Mucosa of stomach (tissue), 1 donor: ENCODE results near the gene HKDC1.
"Not testable (repeated sequence)": the region's sequence is repeated elsewhere in the genome, so short reads cannot be mapped to it uniquely, and the experiment has no call there.

Experiments
- H3K27me3 ChIP-seq: one replicate; pipeline ENCODE4 v1.7.0; 2013; ENCODE audit warnings: mild to moderate bottlenecking, low read length; ENCODE audit not compliant: control insufficient read depth, insufficient read depth
- H3K36me3 ChIP-seq: one replicate; pipeline ENCODE4 v1.7.0; 2013; ENCODE audit warnings: low read length; ENCODE audit not compliant: control insufficient read depth, insufficient read depth
- H3K4me1 ChIP-seq: one replicate; pipeline ENCODE4 v1.7.0; 2013; ENCODE audit warnings: mild to moderate bottlenecking, low read length; ENCODE audit not compliant: control insufficient read depth, insufficient read depth
- H3K4me3 ChIP-seq: one replicate; pipeline ENCODE4 v1.7.0; 2013; ENCODE audit warnings: low read length
- H3K9ac ChIP-seq: one replicate; pipeline ENCODE4 v1.7.0; 2013; ENCODE audit warnings: mild to moderate bottlenecking, low read length, moderate library complexity
- H3K9me3 ChIP-seq: one replicate; pipeline ENCODE4 v1.7.0; 2013; ENCODE audit warnings: mild to moderate bottlenecking, low read length, moderate library complexity; ENCODE audit not compliant: control insufficient read depth
- donor health status: Pancreatic carcinoma.

The HKDC1 gene

DNA sequence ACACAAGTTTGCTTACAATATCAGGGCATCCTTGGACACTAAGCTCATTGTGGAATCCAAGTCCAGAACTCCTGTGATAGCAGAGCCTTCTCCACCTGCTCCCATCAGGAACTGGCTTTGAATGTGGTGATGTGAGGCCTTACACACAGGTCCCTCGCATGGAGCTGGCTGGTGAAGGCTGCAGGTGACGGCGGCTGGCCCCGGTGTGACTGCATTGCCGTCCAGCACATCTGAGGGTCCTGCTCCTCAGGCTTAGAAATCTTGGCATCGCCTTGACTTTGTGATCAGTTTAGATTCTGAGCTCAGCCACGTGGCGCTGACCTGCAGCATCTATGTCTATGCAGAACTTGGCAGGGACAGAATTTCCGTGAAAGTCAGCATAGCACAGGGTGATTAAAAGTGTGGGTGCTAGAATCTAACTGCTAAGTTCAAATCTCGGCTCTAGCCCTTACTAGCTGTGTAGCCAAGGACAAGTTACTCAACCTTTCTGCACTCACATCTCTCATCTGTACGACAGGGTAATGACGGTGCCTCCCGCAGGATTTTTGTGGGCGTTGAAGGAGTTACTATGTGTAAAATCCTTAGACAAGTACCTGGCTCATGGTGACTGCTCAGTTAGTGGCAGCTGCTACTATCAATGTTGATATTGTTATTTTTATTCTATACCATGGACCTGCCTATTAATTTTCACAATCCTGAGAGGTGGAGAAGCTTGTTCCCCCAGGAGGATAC lies 26.6 kb downstream of the HKDC1 start:
- H3K9ac ChIP-seq = no peak overlapping the region
- no peaks in the 10 kb centered on the region for H3K9me3 ChIP-seq
- H3K27me3 ChIP-seq = no peaks in the 10 kb centered on the region
- H3K4me1 ChIP-seq = no peaks in the 10 kb centered on the region
- no peaks in the 10 kb centered on the region for H3K36me3 ChIP-seq
- H3K4me3 ChIP-seq = no peak overlapping the region

- H3K27me3 ChIP-seq = no peaks in the 10 kb centered on the region
- H3K9ac ChIP-seq = no peak overlapping the region
- no peaks in the 10 kb centered on the region for H3K36me3 ChIP-seq
- H3K4me3 ChIP-seq = no peak overlapping the region
- H3K9me3 ChIP-seq = no peaks in the 10 kb centered on the region
- no peaks in the 10 kb centered on the region for H3K4me1 ChIP-seq
Measured at GRCh38 chr10:69247313-69247710, 27.2 kb downstream of the HKDC1 start.

DNA sequence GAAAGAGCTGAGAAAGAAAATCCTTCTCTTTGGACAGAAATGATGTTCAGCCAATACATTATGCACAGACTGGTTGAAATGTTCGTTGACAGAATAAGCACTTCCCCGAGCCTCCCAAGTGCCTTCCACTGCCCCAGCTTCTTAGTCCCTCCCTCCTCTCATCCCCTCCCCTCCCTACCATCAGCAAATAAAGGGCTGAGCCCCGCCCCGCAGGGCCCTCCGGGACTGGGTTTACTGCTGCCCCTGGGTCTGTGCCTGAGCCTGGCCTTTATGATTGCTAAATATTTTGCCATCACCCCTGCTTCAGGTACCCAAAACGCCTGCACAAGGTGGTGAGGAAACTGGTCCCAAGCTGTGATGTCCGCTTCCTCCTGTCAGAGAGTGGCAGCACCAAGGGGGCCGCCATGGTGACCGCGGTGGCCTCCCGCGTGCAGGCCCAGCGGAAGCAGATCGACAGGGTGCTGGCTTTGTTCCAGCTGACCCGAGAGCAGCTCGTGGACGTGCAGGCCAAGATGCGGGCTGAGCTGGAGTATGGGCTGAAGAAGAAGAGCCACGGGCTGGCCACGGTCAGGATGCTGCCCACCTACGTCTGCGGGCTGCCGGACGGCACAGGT lies 28.1 kb downstream of the HKDC1 start:
- Histone ChIP-seq H3K9me3 (no peaks in the 10 kb centered on the region), H3K9ac (no peak overlapping the region), H3K36me3 (no peaks in the 10 kb centered on the region), H3K4me3 (no peak overlapping the region), H3K27me3 (no peaks in the 10 kb centered on the region), H3K4me1 (no peaks in the 10 kb centered on the region)

DNA sequence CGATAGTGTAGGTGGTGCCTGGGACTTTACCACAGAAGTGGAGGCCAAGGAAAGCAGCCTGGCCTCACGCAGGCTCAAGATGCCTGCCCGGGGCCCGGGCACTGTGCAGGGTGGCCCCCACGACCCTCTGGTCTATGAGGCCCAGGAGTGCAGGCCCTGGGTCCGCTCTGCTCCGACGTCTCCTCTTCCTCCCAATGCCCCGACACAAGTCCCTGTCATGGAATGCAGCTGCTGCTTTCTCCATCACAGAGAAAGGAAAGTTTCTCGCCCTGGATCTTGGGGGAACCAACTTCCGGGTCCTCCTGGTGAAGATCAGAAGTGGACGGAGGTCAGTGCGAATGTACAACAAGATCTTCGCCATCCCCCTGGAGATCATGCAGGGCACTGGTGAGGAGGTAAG lies 29.9 kb downstream of the HKDC1 start:
- Histone ChIP-seq H3K36me3 (no peaks in the 10 kb centered on the region), H3K27me3 (no peaks in the 10 kb centered on the region), H3K4me1 (no peaks in the 10 kb centered on the region), H3K4me3 (no peak overlapping the region), H3K9ac (no peak overlapping the region), H3K9me3 (no peaks in the 10 kb centered on the region)

GRCh38 chr10:69251417-69251816 lies 31.3 kb downstream of the HKDC1 start:
- not testable (repeated sequence) for H3K4me3 ChIP-seq, H3K4me1 ChIP-seq, H3K9me3 ChIP-seq, H3K36me3 ChIP-seq, H3K9ac ChIP-seq, H3K27me3 ChIP-seq

DNA sequence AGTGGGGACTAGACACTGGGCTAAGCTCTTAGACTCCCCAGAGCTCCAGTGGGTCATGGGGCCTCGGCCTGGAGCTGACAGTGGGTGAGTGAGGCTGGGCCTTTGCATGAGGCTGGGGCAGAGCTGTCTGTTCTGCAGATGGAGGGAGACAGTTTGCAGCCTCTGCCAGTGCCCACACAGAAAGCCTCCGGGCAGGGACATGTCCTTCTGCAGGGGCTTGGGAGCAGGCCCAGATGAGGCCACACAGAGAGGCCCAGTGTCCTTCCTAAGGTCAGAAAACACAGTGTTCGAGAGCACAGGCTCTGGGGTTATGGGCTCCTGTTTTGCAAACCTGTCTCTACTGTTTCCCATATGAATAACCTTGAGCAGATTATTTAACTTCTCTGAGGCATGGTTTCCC lies 33.0 kb downstream of the HKDC1 start:
- no peak overlapping the region for H3K4me3 ChIP-seq
- H3K9me3 ChIP-seq = no peaks in the 10 kb centered on the region
- H3K9ac ChIP-seq = no peak overlapping the region
- no peaks in the 10 kb centered on the region for H3K27me3 ChIP-seq
- H3K36me3 ChIP-seq = no peaks in the 10 kb centered on the region
- H3K4me1 ChIP-seq = no peaks in the 10 kb centered on the region

- no peaks in the 10 kb centered on the region for H3K27me3 ChIP-seq
- H3K9me3 ChIP-seq = no peaks in the 10 kb centered on the region
- H3K4me1 ChIP-seq = no peaks in the 10 kb centered on the region
- H3K9ac ChIP-seq = no peak overlapping the region
- no peak overlapping the region for H3K4me3 ChIP-seq
- H3K36me3 ChIP-seq = no peaks in the 10 kb centered on the region
Measured at GRCh38 chr10:69254877-69255276, 34.7 kb downstream of the HKDC1 start.

DNA sequence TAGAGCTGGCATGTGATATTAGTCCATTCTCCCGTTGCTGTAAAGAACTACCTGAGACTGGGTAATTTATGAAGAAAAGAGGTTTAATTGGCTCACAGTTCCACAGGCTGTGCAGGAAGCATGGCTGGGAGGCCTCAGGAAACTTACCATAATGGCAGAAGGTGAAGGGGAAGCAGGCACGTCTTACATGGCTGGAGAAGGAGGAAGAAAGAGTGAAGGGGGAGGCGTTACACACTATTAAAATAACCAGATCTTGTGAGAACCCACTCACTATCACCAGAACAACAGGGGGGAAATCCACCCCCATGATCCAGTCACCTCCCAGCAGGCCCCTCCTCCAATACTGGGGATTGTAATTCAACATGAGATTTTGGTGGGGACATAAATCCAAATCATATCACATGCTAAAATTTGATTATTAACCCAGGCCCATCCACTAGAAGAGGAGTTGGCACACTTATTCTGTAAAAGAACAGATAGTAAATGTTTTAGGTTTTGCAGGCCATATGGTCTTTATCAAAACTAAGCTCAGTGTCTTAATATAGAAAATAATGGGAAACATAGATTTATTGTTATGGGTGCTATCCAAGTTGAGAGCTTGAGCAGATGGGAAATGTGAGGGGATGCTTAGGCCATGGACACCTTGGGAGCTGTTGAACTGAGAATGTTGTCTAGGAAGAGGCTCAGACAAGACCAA lies 39.6 kb downstream of the HKDC1 start:
- Histone ChIP-seq H3K27me3 (no peaks in the 10 kb centered on the region), H3K36me3 (no peaks in the 10 kb centered on the region), H3K4me3 (no peak overlapping the region), H3K4me1 (no peaks in the 10 kb centered on the region), H3K9me3 (no peaks in the 10 kb centered on the region), H3K9ac (no peak overlapping the region)

DNA sequence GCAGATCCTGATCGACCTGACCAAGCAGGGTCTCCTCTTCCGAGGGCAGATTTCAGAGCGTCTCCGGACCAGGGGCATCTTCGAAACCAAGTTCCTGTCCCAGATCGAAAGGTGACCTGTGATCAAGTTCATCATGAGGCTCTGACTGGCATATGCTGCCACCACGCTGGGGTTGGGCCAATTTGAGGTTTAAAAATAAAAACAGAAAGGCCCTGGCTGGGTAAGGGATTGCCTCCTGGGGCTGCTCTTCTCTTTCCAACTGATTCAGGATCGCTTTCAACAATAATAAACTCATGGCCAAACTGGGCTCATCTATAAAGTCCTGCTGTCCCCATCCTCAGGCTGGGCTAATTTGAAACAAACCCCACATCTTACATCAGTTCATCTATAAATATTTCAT lies 41.1 kb downstream of the HKDC1 start:
- Histone ChIP-seq H3K36me3 (no peaks in the 10 kb centered on the region), H3K27me3 (no peaks in the 10 kb centered on the region), H3K4me3 (no peak overlapping the region), H3K4me1 (no peaks in the 10 kb centered on the region), H3K9ac (no peak overlapping the region), H3K9me3 (no peaks in the 10 kb centered on the region)

DNA sequence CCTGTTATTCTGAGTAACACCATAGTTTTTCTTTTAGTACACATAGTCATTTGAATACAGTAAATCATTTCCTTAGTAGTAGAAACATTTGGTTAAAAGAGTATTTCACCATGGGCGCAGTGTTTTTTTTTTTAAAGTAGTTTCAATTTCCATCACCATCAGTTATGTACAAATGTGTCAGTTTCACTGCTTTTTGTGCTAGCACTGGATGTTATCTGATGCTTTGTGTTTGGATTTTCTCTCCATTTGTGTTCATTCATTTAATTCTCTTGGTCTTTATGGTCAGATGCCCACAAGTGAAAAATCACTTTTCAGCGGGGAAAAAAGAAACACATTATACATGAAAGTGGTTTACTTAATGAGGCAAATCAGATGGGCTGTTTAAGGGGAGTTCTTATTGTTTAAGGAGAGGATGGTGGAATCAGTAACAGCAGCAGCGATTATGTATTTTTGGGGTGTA lies 42.2 kb downstream of the HKDC1 start:
- Histone ChIP-seq H3K27me3 (no peaks in the 10 kb centered on the region), H3K9ac (no peak overlapping the region), H3K36me3 (no peaks in the 10 kb centered on the region), H3K9me3 (no peaks in the 10 kb centered on the region), H3K4me1 (no peaks in the 10 kb centered on the region), H3K4me3 (no peak overlapping the region)

DNA sequence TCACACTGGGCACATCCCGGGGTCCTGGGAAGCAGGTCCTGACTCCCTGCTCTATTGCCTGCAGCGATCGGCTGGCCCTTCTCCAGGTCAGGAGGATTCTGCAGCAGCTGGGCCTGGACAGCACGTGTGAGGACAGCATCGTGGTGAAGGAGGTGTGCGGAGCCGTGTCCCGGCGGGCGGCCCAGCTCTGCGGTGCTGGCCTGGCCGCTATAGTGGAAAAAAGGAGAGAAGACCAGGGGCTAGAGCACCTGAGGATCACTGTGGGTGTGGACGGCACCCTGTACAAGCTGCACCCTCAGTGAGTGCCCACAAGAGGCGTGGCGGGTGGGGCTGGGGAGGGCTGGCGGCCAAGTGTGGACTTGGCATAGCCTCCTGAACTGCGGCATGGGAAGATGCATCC lies 45.4 kb downstream of the HKDC1 start:
- Histone ChIP-seq H3K36me3 (no peaks in the 10 kb centered on the region), H3K9me3 (no peaks in the 10 kb centered on the region), H3K4me3 (no peak overlapping the region), H3K27me3 (no peaks in the 10 kb centered on the region), H3K4me1 (no peaks in the 10 kb centered on the region), H3K9ac (no peak overlapping the region)

GRCh38 chr10:69268761-69269416 lies 48.8 kb downstream of the HKDC1 start:
- Histone ChIP-seq H3K27me3 (no peaks in the 10 kb centered on the region), H3K4me1 (no peaks in the 10 kb centered on the region), H3K4me3 (no peak overlapping the region), H3K36me3 (no peaks in the 10 kb centered on the region), H3K9me3 (no peaks in the 10 kb centered on the region), H3K9ac (no peak overlapping the region)
